G401.6 (cell line): ENCODE results near the gene CD27.
"Not testable (repeated sequence)": the region's sequence is repeated elsewhere in the genome, so short reads cannot be mapped to it uniquely, and the experiment has no call there.

Experiments
- FAIRE-seq: peaks from 2 replicates; lab custom pipeline; 2012; peaks lifted over from hg19 to GRCh38; lab: Jason Lieb, UNC

The CD27 gene

DNA sequence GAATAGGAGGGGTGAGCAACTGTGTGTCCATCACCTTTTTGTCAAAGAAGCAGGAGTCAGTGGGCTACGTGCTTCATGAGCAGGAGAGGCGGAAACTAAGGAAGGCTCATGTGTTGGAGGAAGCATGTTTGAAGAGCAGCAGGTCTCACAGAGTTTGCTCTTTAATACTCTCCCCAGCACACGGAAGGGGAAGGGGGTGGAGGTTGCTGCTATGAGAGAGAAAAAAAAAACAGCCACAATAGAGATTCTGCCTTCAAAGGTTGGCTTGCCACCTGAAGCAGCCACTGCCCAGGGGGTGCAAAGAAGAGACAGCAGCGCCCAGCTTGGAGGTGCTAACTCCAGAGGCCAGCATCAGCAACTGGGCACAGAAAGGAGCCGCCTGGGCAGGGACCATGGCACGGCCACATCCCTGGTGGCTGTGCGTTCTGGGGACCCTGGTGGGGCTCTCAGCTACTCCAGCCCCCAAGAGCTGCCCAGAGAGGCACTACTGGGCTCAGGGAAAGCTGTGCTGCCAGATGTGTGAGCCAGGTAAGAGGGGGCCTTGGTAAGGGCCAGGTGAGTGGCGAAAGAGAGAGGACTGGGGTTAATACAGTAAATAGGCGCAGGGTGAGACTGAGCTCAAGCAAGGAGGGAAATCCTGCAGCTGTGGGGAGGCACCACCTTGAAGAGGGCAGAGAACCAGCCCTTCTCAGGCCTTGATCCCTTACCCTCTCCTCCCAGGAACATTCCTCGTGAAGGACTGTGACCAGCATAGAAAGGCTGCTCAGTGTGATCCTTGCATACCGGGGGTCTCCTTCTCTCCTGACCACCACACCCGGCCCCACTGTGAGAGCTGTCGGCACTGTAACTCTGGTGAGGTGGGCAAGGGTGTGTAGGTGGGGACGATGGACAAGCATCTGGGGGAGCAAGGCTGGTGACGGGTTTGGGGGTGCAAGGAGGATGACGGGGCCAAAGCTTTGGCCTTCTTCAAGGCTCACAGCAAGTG, at the start of gene CD27:
TSS of gene CD27 (plus strand) at position 252 of the 985 bp plus-strand sequence. CDS start at position 393, 141 bp downstream.
- no peak for FAIRE-seq

DNA sequence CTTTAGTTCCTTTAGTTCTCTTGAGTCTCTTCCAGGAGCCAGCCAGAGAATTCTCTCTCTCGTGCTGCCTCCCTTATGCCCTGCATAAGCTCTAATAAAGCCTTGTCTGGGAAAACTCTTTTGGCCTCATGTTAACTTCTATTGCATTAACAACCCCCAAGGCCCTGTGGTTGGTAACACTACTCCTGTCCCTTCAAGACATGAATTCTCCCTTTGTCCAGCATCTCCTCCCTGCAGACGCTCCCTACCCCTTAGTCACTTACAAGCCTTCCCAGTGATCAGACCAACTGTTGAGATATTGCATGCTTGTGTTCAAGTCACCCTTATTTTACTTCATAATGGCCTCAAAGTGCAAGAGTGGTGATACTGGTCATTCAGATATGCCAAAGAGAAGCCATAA, 48.7 kb upstream of the CD27 start:
- FAIRE-seq = no peak

DNA sequence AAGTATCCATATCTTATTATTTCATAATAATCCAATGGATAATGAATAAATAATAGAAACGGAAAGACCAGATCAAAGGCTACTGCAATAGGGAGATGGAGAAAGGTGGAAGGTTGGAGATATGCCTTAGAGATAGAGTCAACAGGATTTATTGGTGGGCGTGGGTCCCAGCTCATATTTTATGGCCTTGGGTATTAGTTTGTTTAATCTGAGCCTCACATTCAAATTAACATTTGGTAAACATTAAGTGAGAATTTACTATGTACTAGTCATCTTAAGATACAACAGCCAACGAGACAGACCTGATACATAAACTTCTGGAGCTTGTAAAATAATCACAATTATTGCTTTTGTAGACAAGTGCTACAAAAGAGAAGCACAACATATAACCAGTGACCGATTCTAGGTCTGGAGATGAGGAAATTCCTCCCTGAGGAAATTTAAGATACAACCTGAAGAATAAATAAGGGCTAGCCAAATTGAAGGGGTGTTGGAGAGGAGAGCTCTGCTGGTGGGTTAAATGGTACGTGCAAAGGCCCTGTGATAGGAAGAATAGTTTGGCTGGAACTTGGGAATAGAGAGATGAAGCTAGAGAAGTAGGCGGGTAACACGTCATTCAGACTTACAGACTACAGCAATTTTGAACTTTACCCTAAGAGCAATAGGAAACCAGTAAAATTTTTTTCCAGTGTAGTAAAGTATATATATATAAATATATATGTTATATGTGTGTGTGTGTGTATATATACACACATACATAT, 44.7 kb upstream of the CD27 start:
- no peak for FAIRE-seq

DNA sequence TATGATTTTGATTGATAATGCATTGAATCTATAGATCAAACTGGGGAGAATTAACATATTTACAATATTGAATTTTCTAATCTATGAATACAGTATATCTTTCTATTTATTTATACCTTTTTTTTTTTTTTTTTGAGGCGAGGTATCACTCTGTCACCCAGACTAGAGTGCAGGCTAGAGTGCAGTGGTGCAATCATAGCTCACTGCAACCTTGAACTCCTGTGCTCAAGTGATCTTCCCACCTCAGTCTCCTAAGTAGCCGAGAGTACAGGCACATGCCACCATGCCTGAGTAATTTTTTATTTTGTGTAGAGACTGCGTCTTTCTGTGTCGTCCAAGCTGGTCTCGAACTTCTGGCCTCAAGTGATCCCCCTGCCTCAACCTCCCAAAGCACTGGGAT, 40.4 kb upstream of the CD27 start:
- FAIRE-seq = no peak

DNA sequence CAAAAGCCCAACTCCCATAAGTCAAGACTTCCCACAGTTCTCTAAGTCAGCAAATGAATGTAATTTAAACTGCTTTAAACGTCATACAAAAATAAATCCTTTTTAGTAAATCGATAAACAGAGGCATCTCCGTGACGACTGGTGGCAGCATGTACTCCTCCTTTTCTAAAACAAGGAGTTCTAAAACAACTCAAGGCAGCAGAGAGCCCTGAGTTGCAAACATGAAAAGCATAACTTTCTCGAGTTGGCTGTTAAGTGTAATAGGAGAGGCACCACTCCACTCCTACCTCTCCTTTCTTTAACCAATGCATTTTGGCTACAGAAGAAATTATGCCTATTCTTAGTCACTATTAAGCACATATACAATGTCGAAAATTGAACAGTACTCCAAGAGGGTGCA, 38.8 kb upstream of the CD27 start:
- no peak for FAIRE-seq

DNA sequence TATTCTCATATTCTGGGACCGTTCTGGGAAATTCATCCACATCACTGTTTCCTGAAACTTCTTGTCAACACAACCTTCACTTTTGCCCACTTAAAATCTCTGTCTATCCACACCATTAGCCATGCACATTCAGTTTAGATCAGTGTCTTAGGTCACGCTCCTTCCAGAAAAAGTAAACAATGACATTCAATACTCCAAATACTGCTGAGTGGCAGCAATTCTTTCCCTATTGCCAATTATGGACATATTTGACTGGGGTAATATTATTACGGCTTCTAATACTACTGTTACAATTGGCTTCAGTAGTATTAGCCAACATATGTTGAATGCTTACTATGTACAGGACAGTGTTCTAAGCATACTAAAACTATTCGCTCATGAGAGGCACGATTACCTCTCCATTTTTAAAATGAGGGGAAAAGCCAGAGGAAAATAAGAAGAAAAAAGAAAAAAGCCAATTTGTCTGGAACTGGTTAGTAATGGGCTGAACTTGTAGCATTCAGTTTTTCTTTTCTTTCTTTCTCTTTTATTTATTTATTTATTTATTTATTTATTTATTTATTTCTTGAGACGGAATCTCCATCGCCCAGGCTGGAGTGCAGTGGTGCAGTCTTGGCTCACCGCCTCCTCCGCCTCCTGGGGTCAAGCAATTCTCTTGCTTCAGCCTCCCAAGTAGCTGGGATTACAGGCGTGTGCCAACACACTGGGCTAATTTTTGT, 37.4 kb upstream of the CD27 start:
- no peak for FAIRE-seq

DNA sequence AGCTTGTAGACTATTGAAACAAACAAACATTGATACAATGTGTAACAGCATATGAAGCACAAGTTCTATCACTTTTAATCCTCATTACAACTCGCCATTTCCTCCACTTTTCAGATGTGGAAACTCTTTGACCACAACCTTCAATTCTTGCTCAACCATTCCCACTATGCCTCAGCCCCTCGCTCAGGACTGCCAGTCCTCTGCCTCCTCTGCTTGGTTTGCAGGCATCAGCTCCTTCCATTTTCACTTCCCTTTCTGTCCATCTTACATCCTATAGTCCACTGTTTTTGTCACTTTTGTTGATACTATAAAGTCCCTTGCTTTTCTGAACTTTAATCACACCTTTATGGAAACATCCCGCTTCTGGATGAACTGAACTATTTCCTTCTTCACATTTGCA, 28.2 kb upstream of the CD27 start:
- FAIRE-seq = no peak

DNA sequence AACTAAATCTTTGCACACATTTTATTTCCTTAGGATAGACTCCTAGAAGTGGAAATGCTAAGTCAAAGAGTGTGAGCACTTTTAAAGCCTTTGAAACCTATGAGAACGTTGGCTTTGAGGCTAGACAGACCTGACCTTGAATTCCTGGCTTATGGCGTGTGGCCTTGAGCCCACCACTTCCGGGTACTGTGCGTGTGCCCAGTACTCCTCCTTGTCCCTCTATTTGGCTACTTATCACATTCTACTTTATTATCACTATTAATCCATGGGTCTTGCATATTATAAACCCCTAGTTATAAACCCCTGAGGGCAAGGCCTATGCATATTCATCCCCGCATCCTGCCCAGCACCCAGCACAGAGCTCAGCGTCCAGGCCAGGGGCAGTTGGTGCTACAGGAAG, 26.0 kb upstream of the CD27 start:
- no peak for FAIRE-seq

DNA sequence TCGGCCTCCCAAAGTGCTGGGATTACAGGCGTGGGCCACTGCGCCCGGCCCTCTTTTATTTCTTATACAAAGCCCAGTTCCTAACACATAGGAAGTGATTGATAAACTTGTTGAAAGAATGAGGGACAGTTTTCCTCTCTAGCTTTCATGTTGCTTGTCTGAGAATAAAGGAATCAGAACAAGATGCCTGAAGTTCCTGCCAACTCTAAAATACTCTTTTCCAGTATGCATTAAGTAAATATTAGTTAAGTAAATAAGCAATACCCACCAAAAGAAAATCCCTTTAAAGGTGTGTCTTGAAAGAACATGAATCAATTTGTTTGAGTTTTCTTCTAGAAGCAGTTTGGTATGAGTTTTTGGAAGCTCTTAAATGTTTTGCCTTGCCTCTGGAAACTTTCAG, 24.4 kb upstream of the CD27 start:
- FAIRE-seq = no peak

DNA sequence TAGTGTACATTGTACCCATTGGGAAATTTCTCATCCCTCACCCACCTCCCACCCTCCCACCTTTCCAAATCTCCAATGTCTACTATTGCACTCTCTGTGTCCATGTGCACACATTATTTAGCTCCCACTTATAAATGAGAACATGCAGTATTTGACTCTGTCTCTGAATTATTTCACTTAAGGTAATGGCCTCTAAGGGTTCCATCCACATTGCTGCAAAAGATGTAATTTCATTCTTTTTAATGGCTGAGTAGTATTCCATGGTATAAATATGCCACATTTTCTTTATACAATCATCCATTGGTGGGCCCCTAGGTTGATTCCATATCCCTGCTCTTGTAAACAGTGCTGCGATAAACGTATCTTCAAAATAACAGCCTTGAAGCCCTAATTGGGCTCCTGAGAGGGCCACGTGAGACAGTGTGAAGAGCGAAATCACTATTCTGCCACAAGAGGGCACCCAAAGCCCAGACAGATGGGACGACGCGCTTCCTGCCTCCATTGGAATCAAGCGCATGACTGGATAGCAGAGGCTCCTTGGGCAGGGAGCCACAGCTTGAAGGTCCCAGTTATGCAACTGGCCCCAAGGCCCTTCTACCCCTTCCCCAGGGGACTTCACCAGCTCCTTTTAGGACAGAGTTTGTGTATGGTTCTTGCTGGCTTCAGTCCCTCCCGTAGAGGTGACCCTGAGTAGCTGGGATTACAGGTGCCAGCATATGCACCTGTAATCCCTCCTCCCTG, 21.3 kb upstream of the CD27 start:
- peak; percentile 89 for FAIRE-seq

DNA sequence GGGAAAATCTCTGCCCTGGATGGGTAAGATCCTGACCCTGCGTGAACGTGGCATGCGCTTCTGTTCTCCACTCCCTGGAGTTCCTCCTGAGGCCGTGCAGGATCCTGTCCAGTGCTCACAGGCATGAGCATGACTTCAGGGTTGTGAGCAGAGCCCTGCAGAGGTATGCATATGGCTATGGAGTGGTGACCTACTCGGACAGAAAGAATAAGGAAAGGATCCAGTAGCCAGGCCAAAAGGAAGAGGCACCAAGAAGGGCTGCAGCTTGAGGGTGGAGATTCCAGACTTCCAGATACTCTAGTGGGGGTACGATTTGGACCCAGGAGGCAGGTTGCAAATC, 20.8 kb upstream of the CD27 start:
- no peak for FAIRE-seq

DNA sequence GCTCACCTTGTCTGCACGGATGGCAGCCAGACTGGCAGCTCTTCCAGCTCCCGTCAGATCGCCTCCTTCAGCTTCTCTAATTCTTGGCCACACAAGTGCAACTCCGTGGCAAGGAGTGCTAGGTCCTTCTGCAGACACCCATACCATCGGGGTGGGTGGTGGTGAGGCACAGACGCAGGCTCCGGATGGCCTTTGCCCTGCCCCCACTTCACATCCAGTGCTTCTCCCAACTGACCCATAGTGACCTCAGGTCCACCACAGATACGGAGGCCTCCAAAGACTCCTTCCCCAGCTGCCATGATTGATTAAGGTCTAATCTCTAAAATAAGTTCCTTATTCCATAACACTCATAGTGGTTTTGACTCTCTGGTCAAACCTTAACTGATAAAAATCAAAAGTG, 19.9 kb upstream of the CD27 start:
- no peak for FAIRE-seq

DNA sequence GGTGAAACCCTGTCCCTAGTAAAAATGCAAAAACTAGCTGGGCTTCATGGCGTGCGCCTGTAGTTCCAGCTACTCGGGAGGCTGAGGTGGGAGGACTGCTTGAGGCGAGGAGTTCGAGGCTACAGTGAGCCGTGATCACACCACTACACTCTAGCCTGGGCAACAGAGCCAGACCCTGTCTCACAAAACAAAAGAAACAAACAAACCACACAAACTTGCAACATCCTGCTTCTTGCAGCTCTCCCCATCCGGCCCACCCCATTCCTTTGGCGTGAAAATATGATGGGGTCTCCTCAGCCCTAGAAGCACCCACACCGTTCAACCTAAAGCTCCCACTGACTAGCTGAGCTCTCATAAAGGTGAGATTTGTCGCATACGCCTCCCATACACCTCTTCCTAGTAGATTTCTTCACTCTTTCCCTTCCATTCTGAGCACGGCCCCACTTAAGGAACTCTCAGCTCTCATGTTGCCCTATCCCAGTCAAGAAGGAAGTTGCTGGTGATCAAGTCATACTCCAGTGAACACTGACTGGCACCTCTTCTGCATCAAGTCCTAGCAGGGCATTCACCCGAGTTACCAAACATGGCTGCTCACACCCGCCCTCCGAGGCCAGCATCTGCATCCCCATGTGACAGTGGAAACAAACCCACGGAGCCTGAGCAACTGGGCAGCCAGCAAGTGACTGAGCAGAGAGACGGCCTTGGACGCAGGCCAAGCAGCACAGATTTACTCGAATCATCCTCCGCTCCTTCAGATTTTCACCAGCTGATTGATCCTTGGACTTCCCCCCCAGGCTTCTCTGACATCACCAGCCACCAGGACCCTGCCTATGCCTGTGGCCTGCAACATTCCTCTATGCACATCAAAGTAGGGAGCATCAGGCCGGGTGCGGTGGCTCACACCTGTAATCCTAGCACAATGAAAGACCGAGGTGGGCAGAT, 18.9 kb upstream of the CD27 start:
- FAIRE-seq = no peak

DNA sequence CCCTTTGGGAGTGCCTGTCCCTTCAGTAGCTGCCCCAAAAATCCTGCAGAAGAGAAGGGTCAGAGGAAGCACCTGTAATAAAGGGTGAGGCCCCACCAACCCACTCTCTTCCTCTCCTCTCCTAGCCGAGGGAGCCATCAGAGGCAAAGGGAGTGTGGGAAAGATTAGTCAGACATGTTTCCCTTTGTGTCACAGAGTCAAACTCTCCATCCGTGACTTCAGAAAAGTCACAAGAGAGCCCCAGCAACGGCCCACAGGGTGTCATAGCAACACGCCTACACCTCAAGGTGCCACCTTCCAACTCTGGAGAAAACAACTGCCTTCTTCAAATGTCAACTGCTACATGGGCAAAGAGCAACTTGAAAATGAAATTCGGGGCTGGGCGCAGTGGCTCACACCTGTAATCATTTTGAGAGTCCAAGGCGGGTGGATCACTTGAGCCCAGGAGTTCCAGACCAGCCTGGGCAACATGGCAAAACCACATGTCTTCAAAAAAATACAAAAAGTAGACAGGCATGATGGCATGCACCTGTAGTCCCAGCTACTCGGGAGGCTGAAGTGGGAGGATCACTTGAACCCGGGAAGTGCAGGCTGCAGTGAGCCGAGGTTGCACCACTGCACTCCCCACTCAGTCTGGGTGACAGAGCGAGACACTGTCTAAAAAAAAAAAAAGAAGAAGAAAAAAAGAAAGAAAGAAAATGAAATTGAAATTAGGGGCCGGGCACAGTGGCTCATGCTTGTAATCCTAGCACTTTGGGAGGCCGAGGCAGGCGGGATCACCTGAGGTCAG, 17.7 kb upstream of the CD27 start:
- FAIRE-seq = no peak

DNA sequence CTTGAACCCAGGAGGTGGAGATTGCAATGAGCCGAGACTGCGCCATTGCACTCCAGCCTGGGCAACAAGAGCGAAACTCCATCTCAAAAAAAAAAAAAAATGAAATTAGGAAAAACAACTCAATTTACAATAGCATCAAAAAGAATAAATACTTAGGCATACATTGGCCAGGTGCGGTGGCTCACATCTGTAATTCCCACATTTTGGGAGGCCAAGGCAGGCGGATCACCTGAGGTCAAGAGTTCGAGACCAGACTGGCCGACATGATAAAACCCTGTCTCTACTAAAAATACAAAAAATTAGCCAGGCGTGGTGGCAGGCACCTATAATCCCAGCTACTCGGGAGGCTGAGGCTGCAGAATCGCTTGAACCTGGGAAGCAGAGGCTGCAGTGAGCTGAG, 17.0 kb upstream of the CD27 start:
- FAIRE-seq = not testable (repeated sequence)

DNA sequence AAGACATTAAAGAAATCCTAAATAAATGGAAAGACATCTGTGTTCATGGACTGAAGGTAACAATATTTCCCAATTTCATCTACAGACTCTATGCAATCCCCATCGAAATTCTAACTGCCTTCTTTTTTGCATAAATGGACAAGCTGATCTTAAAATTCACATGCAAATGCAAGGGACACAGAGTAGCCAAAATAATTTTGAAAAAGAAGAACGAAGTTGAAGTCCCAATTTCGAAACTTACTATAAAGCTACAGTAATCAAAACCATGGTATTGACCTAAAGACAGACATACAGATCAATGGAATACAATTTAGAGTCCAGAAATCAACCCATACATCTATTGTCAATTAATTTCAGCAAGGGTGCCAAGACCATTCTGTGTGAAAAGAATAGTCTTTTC, 16.4 kb upstream of the CD27 start:
- no peak for FAIRE-seq

DNA sequence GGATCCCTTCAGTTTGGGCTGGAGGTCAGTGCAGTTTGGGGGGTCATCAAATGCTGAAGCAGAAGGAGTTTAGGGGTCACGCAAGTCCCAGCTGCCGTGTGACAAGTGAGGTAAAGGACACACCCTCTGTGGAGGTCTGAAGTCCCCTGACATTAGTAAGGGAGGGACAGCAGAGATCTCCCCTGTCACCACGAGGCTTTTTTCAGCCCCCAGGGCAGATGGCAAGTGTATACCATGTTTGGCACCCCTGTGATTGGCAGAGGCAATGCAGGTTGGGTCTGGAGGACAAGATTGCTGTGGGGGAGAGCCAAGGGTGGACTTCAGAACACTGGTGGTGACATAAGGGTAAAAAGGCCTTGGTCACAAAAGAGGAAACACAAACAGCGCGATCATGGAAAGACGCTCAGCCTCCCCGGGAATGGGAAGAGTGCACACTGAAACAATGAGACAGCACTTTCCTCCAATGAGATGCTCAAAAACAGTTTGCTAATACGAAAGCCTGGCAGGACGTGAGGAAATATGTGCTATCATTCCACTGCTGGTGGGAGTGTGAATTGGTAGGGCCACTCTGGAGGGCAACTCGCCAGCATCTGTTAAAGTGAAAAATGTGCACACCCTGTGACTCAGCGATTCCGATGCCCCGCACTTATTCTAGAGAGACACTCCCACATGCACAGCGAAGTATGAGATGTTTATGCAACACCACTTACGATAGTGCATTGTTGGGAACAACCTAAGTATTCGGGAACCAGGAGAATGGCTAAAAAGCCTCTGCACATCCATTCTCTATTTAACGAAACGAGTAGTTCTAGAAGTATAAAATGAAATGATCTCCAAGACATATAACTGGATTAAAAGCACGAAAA, 14.4 kb upstream of the CD27 start:
- FAIRE-seq = no peak

DNA sequence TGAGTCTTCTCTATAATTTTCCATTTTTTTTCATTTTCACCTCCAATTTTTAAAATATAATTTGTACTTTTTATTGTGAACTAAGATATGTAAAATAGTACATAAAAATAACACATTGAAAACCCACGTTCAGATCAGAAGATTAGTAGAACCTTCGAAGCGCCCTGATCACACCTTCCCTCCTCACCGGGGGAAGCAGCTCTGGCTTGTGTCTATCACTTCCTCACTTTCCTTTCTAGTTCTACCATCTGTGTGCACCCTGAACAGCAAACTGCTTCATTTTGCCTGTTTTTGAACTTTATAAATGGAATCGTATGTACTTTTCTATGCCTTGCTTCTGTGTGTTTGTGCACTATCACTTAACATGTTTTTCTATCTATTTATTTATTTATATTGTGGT, 11.8 kb upstream of the CD27 start:
- no peak for FAIRE-seq
